HepG2 (cell line): Measurements from ENCODE around the gene CAMSAP3. TPM values are rescaled to one million over a fixed set of nuclear protein-coding genes. Genes with fewer than 3 reads are reported as not detected.
A peak's percentile ranks its signal among the peaks of the same experiment; 100 is the strongest.

Experiments used
- ESRRA ChIP-seq: sonication (generic); formaldehyde crosslinking; IDR thresholded peaks from 2 replicates; pipeline ENCODE4 v1.5.1; 2020; ENCODE audit warnings: mild to moderate bottlenecking, low read depth, missing genetic modification reagents
- GLI4 ChIP-seq: sonication (generic); formaldehyde crosslinking; IDR thresholded peaks from 2 replicates; pipeline ENCODE4 v1.5.1; 2020; ENCODE audit warnings: missing genetic modification reagents, mild to moderate bottlenecking, moderate library complexity, borderline replicate concordance
- HMGA1 ChIP-seq: sonication (generic); formaldehyde crosslinking; conservative IDR thresholded peaks from 2 replicates; pipeline ENCODE4 v1.4.0; 2020; ENCODE audit warnings: missing genetic modification reagents
- HOMEZ ChIP-seq: IDR thresholded peaks from 2 replicates; pipeline ENCODE4 v1.6.1; 2016; ENCODE audit warnings: low read depth
- IRX3 ChIP-seq: sonication (generic); formaldehyde crosslinking; IDR thresholded peaks from 2 replicates; pipeline ENCODE4 v1.8.1; 2023; ENCODE audit warnings: mild to moderate bottlenecking, low read depth, missing genetic modification reagents, borderline replicate concordance
- MLX ChIP-seq: IDR thresholded peaks from 2 replicates; pipeline ENCODE4 v1.6.1; 2016
- MTF2 ChIP-seq: sonication (generic); formaldehyde crosslinking; IDR thresholded peaks from 2 replicates; pipeline ENCODE4 v1.5.0; 2020; ENCODE audit warnings: missing genetic modification reagents, borderline replicate concordance
- RBAK ChIP-seq: sonication (generic); formaldehyde crosslinking; IDR thresholded peaks from 2 replicates; pipeline ENCODE4 v1.5.1; 2020; ENCODE audit warnings: mild to moderate bottlenecking, missing genetic modification reagents
- SOX6 ChIP-seq, 2 experiments: fragments of 450-650 bp in 1 of 2; sonication (generic) in 1 of 2; formaldehyde crosslinking in 1 of 2; IDR thresholded peaks; 2 replicates each; pipeline versions ENCODE4 v1.4.0 to v1.6.1; 2017 to 2020; ENCODE audit warnings: antibody characterized with exemption in 1 of 2, mild to moderate bottlenecking in 1 of 2, missing genetic modification reagents in 1 of 2
- SRF ChIP-seq: IDR thresholded peaks from 2 replicates; pipeline ENCODE4 v1.6.1; 2011; ENCODE audit warnings: mild to moderate bottlenecking, low read depth, low read length, moderate library complexity
- TCF7 ChIP-seq: sonication (generic); IDR thresholded peaks from 2 replicates; pipeline ENCODE4 v1.6.1; 2016; ENCODE audit warnings: antibody characterized with exemption, low read depth
- ZBTB38 ChIP-seq: sonication (generic); formaldehyde crosslinking; IDR thresholded peaks from 2 replicates; pipeline ENCODE4 v1.5.1; 2020; ENCODE audit warnings: mild to moderate bottlenecking, missing genetic modification reagents
- ZBTB7A ChIP-seq: sonication (generic); formaldehyde crosslinking; IDR thresholded peaks from 2 replicates; pipeline ENCODE4 v1.8.0; 2022; ENCODE audit warnings: mild to moderate bottlenecking, missing genetic modification reagents
- ZFP91 ChIP-seq: sonication (generic); formaldehyde crosslinking; IDR thresholded peaks from 2 replicates; pipeline ENCODE4 v1.9.0; 2022; ENCODE audit warnings: missing genetic modification reagents, mild to moderate bottlenecking, borderline replicate concordance
- ZMYM2 ChIP-seq: sonication (generic); formaldehyde crosslinking; IDR thresholded peaks from 2 replicates; pipeline ENCODE4 v1.8.0; 2022; ENCODE audit warnings: mild to moderate bottlenecking, missing genetic modification reagents
- ZNF224 ChIP-seq: sonication (generic); formaldehyde crosslinking; IDR thresholded peaks from 2 replicates; pipeline ENCODE4 v1.5.0; 2020; ENCODE audit warnings: mild to moderate bottlenecking, missing genetic modification reagents
- ZNF280D ChIP-seq: sonication (generic); formaldehyde crosslinking; IDR thresholded peaks from 2 replicates; pipeline ENCODE4 v1.5.1; 2020; ENCODE audit warnings: mild to moderate bottlenecking, missing genetic modification reagents
- ZNF343 ChIP-seq: sonication (generic); formaldehyde crosslinking; IDR thresholded peaks from 2 replicates; pipeline ENCODE4 v1.4.0; 2020; ENCODE audit warnings: mild to moderate bottlenecking, missing genetic modification reagents
- ZNF549 ChIP-seq: sonication (generic); formaldehyde crosslinking; IDR thresholded peaks from 2 replicates; pipeline ENCODE4 v1.5.0; 2020; ENCODE audit warnings: missing genetic modification reagents
- ZNF569 ChIP-seq: sonication (generic); formaldehyde crosslinking; IDR thresholded peaks from 2 replicates; pipeline ENCODE4 v1.5.0; 2020; ENCODE audit warnings: mild to moderate bottlenecking, missing genetic modification reagents, moderate library complexity, borderline replicate concordance
- ZNF580 ChIP-seq: IDR thresholded peaks from 2 replicates; pipeline ENCODE4 v1.6.1; 2016; ENCODE audit warnings: low read depth, borderline replicate concordance
- polyA plus RNA-seq, 8 experiments: library from polyadenylated mRNA; depleted of rRNA in 3 of 8; stranded (reverse) in 7 of 8; unstranded in 1 of 8; fragments of >200 nt; fragmentation: Illumina TruSeq in 4 of 8; extraction: Trizol in 4 of 8; gene quantifications; 2 replicates each; pipeline versions ENCODE4 v1.2.1 to v1.2.3, GENCODE V29; 2011 to 2016; ENCODE audit warnings: low read depth in 4 of 8, missing spikeins in 1 of 8, mixed read lengths in 1 of 8; ENCODE audit not compliant: insufficient read depth in 1 of 8
- total RNA-seq, 5 experiments: library from RNA; depleted of rRNA; stranded (reverse); fragments of >200 nt; fragmentation: Illumina TruSeq; extraction: Trizol; gene quantifications; 2 replicates each; pipeline ENCODE4 v1.2.3, GENCODE V29; 2016; ENCODE audit warnings: low read depth in 1 of 5

Gene CAMSAP3
- total and polyA plus RNA-seq, 2 of the 13 experiments (the other 11 are each of a cell fraction or from before 2014, with no cell fraction given) = 10.8 to 11.8 TPM

GRCh38 chr19:7562646-7563393 lies 32.8 kb upstream of the CAMSAP3 start (continued):
- TF ChIP-seq ZNF280D (peak; percentile 80; the same call in 1 of the 2 replicates), ZNF580 (CRISPR knock-in tag) (peak; percentile 100), ZBTB7A (peak; percentile 81; the same call in 1 of the 2 replicates), MLX (CRISPR knock-in tag) (peak; percentile 86), GLI4 (CRISPR knock-in tag) (peak; percentile 100), SRF (no peak), ZNF343 (CRISPR knock-in tag) (peak; percentile 87; the same call in 1 of the 2 replicates), MTF2 (CRISPR knock-in tag) (no peak), ZNF549 (CRISPR knock-in tag) (0 out of 2 replicates have a peak, but pooled peaks have one; percentile 38), RBAK (CRISPR knock-in tag) (peak; percentile 67; the same call in 1 of the 2 replicates), HOMEZ (peak; percentile 91), HMGA1 (CRISPR knock-in tag) (no peak), TCF7 (no peak), ZFP91 (no peak), ZNF569 (CRISPR knock-in tag) (no peak), ZNF224 (CRISPR knock-in tag) (no peak), SOX6 (IDR thresholded peaks at IDR 0.05) (no peak), SOX6 (CRISPR knock-in tag; IDR thresholded peaks at IDR 0.05) (no peak), ZMYM2 (CRISPR knock-in tag) (no peak), IRX3 (CRISPR knock-in tag) (peak; percentile 96; the same call in 1 of the 2 replicates), ESRRA (CRISPR knock-in tag) (0 out of 2 replicates have a peak, but pooled peaks have one; percentile 55), ZBTB38 (CRISPR knock-in tag) (peak; percentile 87)
